ENCODE data around the gene DIPK1A. TPM values are rescaled to one million over a fixed set of nuclear protein-coding genes. Genes with fewer than 3 reads are reported as not detected.

The DIPK1A gene
- polyA plus RNA-seq, 3 donors from 2014 or later: 10.9 to 32.4 (median 27.0) TPM

GRCh38 chr1:92816732-92817131 is 144.5 kb downstream of the DIPK1A start:
- Mint-ChIP-seq H3K4me1 (no peaks in the 10 kb centered on the region), H3K4me3 (no peak overlapping the region), H3K27me3 (ENCODE audit: low read depth in 3 of 3) (peaks cover 0 to 9% (median 2%) of the 10 kb centered on the region in 3 donors), H3K9me3 (no peaks in the 10 kb centered on the region), H3K27ac (no peak overlapping the region), H3K36me3 (no peaks in the 10 kb centered on the region)
- DNase-seq: no peak

- H3K27me3 Mint-ChIP-seq (ENCODE audit: low read depth in 3 of 3): peaks cover 1 to 12% (median 7%) of the 10 kb centered on the region in 3 donors
- no peak overlapping the region for H3K27ac Mint-ChIP-seq
- no peak overlapping the region for H3K4me3 Mint-ChIP-seq
- H3K9me3 Mint-ChIP-seq: no peaks in the 10 kb centered on the region
- no peak for DNase-seq
- peaks cover 5 to 11% of the 10 kb centered on the region in 2 donors for H3K4me1 Mint-ChIP-seq
- H3K36me3 Mint-ChIP-seq: no peaks in the 10 kb centered on the region
Observed at GRCh38 chr1:92808381-92808780, 152.9 kb downstream of the DIPK1A start.

GRCh38 chr1:92805216-92805615 is 156.0 kb downstream of the DIPK1A start:
- DNase-seq: no peak
- no peak overlapping the region for H3K27ac Mint-ChIP-seq
- H3K36me3 Mint-ChIP-seq: no peaks in the 10 kb centered on the region
- H3K27me3 Mint-ChIP-seq (ENCODE audit: low read depth in 3 of 3): peaks cover 0 to 7% (median 1%) of the 10 kb centered on the region in 3 donors
- H3K4me1 Mint-ChIP-seq: peaks cover 5 to 11% of the 10 kb centered on the region in 2 donors
- H3K4me3 Mint-ChIP-seq: no peak overlapping the region
- peaks cover 0 to 2% (median 0%) of the 10 kb centered on the region in 6 donors for H3K9me3 Mint-ChIP-seq

- DNase-seq: peak; percentile 3 to 14 (median 13)
- Mint-ChIP-seq H3K27ac (peak overlapping the region in 1 of 6 donors; percentile 12), H3K36me3 (no peaks in the 10 kb centered on the region), H3K4me1 (peaks cover 5 to 11% of the 10 kb centered on the region in 2 donors), H3K4me3 (no peak overlapping the region), H3K27me3 (ENCODE audit: low read depth in 3 of 3) (peaks cover 0 to 6% (median 1%) of the 10 kb centered on the region in 3 donors), H3K9me3 (peaks cover 0 to 2% (median 0%) of the 10 kb centered on the region in 6 donors)
Observed at GRCh38 chr1:92804721-92805201, 156.5 kb downstream of the DIPK1A start.

GRCh38 chr1:92803140-92803887 is 157.9 kb downstream of the DIPK1A start:
- H3K4me1 Mint-ChIP-seq: peaks cover 5 to 11% of the 10 kb centered on the region in 2 donors
- H3K9me3 Mint-ChIP-seq: peaks cover 0 to 2% (median 0%) of the 10 kb centered on the region in 6 donors
- no peak for DNase-seq
- H3K27ac Mint-ChIP-seq: no peak overlapping the region
- H3K4me3 Mint-ChIP-seq: no peak overlapping the region
- peaks cover 0 to 6% (median 1%) of the 10 kb centered on the region in 3 donors for H3K27me3 Mint-ChIP-seq (ENCODE audit: low read depth in 3 of 3)
- no peaks in the 10 kb centered on the region for H3K36me3 Mint-ChIP-seq

- H3K4me3 Mint-ChIP-seq: no peak overlapping the region
- no peaks in the 10 kb centered on the region for H3K4me1 Mint-ChIP-seq
- no peak overlapping the region for H3K27ac Mint-ChIP-seq
- H3K9me3 Mint-ChIP-seq: peaks cover 0 to 2% (median 0%) of the 10 kb centered on the region in 6 donors
- peaks cover 0 to 7% (median 4%) of the 10 kb centered on the region in 3 donors for H3K27me3 Mint-ChIP-seq (ENCODE audit: low read depth in 3 of 3)
- H3K36me3 Mint-ChIP-seq: no peaks in the 10 kb centered on the region
- DNase-seq: no peak
Observed at GRCh38 chr1:92797961-92798360, 163.3 kb downstream of the DIPK1A start.

- Mint-ChIP-seq H3K27ac (peak overlapping the region in 1 of 6 donors; percentile 37), H3K4me1 (no peaks in the 10 kb centered on the region), H3K27me3 (ENCODE audit: low read depth in 3 of 3) (peaks cover 0 to 12% (median 4%) of the 10 kb centered on the region in 3 donors)
Observed at GRCh38 chr1:92797297-92797696, 164.0 kb downstream of the DIPK1A start.

GRCh38 chr1:92795166-92795565 is 166.1 kb downstream of the DIPK1A start:
- no peak overlapping the region for H3K4me3 Mint-ChIP-seq
- no peaks in the 10 kb centered on the region for H3K4me1 Mint-ChIP-seq

More at GRCh38 chr1:92797297-92797696, 164.0 kb downstream of the DIPK1A start:
- Mint-ChIP-seq H3K9me3 (no peaks in the 10 kb centered on the region), H3K4me3 (no peak overlapping the region), H3K36me3 (no peaks in the 10 kb centered on the region)
- DNase-seq: no peak

GRCh38 chr1:92792340-92792782 is 168.9 kb downstream of the DIPK1A start:
- DNase-seq: no peak
- Mint-ChIP-seq H3K9me3 (no peaks in the 10 kb centered on the region), H3K27me3 (ENCODE audit: low read depth in 3 of 3) (peaks cover 2 to 16% (median 10%) of the 10 kb centered on the region in 3 donors), H3K36me3 (no peaks in the 10 kb centered on the region), H3K4me1 (no peaks in the 10 kb centered on the region), H3K4me3 (no peak overlapping the region), H3K27ac (no peak overlapping the region)

More at GRCh38 chr1:92795166-92795565, 166.1 kb downstream of the DIPK1A start:
- Mint-ChIP-seq H3K36me3 (no peaks in the 10 kb centered on the region), H3K27ac (no peak overlapping the region), H3K27me3 (ENCODE audit: low read depth in 3 of 3) (peaks cover 0 to 9% (median 9%) of the 10 kb centered on the region in 3 donors), H3K9me3 (no peaks in the 10 kb centered on the region)
- no peak for DNase-seq

Other genes with a start within 250 kb of the DIPK1A start
- gene EVI5, start 176.4 kb downstream of the DIPK1A start, polyA plus RNA-seq: 1 to 10 TPM in 2 of 3 donors, under 1 TPM in 1; 0.39 to 2.2 (median 1.7) TPM
- 1,000 to 10,000 TPM; 1,077 to 1,697 (median 1,102) TPM for gene RPL5, start 129.4 kb downstream of the DIPK1A start, polyA plus RNA-seq
- gene MTF2, start 117.8 kb upstream of the DIPK1A start, polyA plus RNA-seq: 100 to 1,000 TPM in 1 of 3 donors, 10 to 100 TPM in 2; 50.1 to 101 (median 74.9) TPM
- gene TMED5, start 219.0 kb upstream of the DIPK1A start, polyA plus RNA-seq: 10 to 100 TPM; 27.1 to 44.8 (median 32.6) TPM
- 1 to 10 TPM; 2.8 to 6.3 (median 3.3) TPM for gene CCDC18, start 219.3 kb upstream of the DIPK1A start, polyA plus RNA-seq

Measured in immature natural killer cell (primary cell).